NCI-H187 (cell line): ENCODE measurements around the gene PRMT7.
"Not testable (repeated sequence)": the region's sequence is repeated elsewhere in the genome, so short reads cannot be mapped to it uniquely, and the experiment has no call there.

Source experiments
- DNase-seq, 2 experiments: peaks; one replicate each; lab custom pipeline; 2025; lab: John Stamatoyannopoulos, UW

The PRMT7 gene

DNA sequence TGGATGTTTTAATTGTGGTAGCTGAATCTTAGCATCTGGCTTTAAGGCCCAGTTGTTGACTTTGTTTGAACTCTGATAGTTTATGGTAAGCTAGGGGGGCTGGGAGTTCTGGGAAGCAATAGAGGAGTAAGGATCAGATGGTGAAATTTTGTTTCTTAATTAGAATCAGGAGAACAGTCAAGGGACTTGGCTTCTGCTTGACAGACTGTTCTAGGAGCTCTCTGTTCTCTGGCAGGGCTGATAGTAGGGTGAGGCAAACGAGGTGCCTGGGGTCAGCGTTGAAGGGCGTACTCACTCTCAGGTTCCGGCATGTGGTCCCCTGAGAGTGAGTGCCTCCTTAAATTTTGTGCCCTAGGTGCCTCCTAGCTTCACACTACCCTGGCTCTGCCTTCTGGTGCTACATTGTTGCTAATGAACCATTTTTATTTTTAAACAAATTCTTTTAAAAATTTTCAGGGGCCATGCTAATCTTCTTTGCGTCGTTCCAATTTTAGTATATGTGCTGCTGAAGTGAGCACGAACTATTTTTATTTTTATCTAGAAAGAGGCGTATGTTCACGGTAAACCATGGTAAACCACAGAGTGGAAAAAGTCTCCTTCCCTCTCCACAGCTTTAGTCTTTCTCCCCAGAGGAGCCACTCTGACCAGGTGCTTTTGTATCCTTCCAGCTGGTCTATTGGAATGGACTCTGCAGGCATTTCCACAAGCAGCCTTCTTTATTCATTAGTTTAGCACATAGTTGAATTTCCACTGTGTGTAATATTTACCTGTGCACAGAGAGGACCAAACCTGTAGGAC is 26.8 kb upstream of the PRMT7 start:
- DNase-seq, result no peak

- DNase-seq, result no peak
These were observed 26.0 kb upstream of the PRMT7 start for GRCh38 chr16:68284847-68285246.

DNA sequence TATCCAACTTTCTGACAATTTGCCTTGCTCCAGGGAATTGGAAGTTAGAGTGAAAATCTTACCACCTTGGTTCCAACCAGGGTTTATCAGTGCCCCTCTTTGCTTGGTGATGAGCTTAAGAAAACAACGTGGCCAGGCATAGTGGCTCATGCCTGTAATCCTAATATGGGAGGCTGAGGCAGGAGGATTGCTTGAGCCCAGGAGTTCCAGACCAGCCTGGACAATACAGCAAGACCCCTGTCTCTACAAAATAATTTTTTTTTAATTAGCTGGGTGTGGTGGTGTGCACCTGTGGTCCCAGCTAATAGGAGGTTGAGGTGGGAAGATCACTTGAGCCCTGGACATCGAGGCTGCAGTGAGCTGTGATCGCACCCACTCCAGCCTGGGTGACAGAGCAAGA is 25.1 kb upstream of the PRMT7 start:
- no peak for DNase-seq

DNA sequence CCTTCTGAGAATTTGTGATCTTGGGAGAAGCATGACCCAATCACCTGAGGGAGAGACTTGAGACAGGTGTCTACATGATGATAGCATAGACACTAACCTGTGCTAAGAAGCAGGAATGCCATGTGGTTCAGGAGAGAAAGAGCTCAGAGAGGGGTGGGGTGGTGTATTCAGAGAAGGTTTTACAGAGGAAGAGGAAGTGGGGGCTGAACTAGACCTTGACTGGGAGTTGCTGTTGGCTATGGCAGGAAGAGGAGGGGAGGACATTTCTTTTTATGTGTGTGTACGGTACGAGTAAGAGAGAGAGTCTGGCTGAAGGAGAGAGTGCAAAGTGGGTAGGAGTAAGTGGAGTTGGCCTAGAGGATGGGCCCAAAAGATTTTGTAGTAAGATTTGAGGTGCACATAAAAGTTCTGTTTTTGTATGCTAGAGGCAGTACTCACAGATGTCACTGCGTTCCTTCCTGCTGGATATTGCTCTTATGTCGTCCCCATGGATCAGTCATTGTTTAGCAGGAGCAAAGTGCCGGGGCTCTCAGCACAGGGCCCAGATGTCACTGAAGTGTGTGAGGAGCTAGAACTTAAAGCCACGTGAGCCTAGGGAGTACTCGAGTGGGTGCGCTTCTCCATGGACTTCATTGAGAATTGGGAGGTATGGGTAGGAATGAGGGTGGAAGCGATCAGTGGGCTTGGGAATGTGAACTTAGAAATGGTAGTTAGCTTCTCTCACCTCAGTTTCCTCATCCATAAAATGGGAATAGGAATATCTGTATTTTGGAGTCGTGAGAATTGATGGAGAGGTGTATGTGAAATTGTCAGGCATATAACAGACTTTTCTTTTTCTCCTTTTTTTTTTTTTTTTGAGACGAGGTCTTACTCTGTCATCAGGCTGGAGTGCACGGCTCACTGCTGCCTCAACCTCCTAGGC is 24.4 kb upstream of the PRMT7 start:
- no peak for DNase-seq

DNA sequence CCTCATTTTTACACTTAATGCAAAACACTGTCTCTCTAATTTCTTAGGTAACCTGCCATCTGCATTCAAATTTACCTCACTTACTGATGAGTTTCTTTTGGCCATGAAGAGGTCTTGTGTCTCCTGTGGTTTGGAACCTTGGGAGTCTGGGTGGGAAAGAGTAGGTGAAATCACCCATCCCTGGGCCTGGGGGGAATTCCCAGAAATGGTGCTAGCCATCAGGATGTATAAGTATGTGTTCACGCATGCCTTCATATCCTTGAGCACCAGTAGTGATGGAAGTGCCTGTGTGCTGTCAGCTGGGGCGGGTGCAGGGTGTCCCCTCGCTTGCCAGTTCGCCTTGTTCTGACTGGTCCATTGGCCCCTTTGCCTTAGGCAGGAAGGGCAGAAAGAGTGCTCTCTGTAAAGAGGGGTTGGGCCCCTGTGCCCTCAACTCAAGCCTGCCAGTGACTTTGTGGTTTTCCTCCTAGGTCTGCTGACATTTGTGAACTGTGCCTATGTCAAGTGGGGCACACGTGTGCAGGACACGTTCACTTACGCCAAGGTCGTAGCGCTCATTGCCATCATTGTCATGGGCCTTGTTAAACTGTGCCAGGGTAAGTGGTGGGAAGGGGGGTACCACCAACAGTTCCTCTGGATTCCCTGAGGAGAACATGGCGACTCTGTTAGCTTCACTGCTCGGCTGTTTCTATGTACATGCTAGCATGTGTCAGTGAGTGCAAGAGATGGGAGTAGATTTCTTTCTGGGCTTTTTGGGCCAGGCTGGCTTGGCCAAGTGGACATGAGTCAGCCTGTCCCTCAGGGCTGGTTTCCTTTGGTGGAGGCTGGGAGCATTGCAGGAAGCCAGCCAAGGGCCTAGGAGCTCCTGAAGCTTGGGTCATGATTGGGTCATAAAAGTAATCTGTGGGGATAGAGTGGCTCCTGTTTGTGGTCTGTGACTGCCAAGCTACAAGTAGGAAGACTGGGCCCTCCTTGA is 23.3 kb upstream of the PRMT7 start:
- DNase-seq, result no peak

DNA sequence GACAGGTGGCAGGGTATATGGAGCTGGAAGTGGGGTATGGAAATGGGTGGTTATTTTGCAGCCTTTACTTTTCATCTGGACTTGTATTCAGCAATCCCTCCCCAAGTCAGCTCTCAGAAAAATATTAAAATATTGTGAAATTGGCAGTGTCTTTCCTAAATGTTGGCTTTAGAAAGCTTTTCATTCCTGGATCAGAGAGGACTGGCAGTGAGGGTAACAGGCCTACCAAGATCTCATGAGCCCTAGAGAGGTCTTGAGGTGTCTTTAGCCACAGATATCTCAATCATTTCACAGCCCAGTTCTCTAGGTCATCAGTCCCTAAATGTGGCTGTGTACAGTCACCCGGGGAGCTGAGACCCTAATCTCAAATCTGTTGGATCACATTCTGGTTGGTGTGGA is 22.6 kb upstream of the PRMT7 start:
- DNase-seq, result no peak

DNA sequence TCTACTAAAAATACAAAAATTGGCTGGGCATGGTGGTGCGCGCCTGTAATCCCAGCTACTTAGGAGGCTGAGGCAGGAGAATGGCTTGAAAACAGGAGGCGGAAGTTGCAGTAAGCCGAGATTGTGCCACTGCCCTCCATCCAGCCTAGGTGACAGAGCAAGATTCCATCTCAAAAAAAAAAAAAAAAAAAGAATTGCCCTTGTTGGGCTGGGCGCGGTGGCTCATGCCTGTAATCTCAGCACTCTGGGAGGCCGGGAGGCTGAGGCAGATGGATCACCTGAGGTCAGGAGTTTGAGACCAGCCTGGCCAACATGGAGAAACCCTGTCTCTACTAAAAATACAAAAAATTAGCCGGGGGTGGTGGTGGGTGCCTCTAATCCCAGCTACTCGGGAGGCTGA is 22.0 kb upstream of the PRMT7 start:
- not testable (repeated sequence) for DNase-seq

GRCh38 chr16:68289202-68289601 is 21.6 kb upstream of the PRMT7 start:
- no peak for DNase-seq

- no peak for DNase-seq
These were observed 21.0 kb upstream of the PRMT7 start for GRCh38 chr16:68289621-68290329.

DNA sequence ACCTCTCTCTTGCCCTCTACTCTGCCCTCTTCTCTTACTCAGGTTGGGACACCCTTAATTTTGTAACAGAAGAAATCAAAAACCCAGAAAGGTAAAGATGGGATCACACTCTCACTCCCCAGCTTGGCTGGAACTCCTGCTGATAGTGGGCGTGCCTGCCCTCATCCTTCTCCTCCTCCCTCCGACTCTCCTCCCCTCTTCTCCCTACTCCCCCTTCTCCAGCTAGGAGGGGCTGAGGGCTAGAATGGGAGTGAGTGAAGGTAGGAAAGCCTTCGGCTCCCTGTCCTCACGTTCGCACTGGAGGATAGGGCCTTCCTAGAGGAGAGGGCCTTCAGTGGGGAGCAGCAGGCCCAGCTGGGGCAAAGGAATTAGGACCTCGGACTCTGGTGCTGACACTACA is 20.4 kb upstream of the PRMT7 start:
- no peak for DNase-seq

- DNase-seq, result no peak
These were observed 19.6 kb upstream of the PRMT7 start for GRCh38 chr16:68291227-68291626.

GRCh38 chr16:68292425-68292824 is 18.4 kb upstream of the PRMT7 start:
- no peak for DNase-seq

GRCh38 chr16:68296291-68296690 is 14.5 kb upstream of the PRMT7 start:
- no peak for DNase-seq

DNA sequence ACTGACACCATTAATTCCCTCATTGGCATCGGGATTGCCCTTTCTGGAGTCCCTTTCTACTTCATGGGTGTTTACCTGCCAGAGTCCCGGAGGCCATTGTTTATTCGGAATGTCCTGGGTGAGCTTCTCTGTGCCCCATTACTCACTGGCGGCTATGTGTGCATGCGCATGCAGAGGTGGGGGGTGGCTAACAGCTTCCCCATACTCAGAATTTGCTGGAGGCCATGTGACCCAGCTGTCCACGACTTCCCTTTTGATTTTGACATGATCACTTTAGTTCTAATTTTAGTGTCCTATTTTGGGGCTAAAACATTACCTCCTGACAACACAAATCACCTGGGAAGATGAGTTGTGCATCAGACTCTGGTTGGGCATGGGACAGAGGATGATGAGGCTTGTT is 14.1 kb upstream of the PRMT7 start:
- no peak for DNase-seq

DNA sequence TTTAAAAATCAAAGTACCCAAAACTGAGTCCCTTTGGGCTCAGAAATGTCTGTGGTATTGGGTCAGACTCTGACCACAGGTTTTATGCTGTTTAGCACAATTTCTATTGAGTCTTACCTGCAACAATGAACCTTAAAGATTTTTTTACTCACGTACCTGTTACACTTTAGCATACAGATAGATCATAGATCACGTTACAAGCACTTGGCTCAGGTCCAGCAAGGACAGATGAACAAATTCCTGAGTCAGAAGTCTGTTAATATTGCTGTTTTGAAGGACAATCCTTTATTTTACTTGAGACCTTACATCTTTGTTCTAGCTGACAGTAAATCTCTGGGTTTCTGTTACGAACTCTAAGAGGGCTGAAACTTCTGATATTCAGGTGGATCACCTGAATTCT is 12.9 kb upstream of the PRMT7 start:
- no peak for DNase-seq

GRCh38 chr16:68298312-68298711 is 12.5 kb upstream of the PRMT7 start:
- DNase-seq, result no peak

DNA sequence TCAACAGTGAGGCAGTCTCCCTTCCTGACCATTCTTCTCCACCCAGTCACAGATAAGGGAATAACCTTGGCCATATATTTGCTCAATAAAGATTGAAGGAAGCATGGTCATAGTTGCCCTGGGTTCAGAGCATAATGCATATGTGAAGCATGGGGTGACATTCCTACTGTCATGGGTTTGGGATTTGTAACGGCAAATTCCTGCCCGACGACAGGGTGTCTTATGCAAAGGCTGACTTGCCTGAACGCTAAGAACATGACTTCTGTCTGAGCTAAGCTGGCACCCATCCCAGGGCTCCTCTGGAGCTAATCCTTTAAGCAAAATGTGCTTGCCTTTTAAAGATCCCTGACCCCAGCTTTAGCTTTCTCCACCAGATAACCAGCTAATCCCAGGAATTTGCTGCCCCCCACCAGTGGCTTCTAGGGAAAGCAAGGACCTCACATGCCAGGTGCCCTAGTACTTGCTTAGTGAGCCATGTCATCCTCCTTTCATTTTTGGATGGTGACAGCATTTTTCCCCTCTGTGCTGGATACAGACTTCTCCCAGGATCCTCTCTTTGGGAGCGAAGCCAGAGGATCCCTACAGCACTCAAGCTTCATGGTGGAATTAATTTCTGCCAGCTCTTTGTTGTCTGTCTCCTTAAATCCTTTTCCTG is 11.8 kb upstream of the PRMT7 start:
- DNase-seq, result no peak

DNA sequence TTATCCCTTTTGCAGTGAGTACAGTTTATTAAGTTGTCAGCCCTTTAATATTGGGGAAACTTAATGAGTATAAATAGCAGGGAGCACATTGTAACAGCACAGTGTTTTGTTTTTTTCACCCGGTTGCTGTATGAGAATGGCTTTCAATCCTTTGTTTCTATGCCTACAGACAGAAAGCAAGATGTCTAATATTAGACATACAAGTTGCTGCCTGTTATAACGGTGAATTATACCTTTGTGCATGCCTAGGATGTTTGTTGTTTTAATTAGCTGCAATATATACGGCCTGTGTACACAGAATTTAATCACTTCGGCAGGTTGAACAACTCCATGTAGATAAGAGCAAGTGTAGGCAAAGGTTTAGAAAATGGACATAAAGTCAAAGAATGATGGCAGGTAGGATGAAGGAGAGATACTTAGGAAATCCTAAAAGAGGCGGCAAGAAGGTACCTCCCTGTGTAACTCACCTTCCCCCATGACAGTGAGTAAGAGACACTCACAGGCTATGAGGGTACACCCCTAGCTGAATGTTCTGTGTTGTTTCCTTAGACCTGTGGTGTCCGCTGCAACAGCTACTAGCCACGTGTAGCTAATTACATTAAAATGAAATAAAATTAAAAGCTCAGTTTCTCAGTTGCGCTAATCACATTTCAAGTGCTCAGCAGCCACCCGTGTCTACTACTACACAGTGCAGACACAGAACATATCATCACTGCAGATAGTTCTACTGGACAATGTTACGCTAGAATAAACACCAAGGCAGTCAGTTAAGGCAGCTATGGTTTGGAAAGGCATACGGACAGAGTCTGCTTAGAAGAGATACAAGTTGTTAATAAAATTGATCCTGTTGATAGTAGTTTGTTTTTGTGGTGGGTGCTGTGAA is 11.0 kb upstream of the PRMT7 start:
- DNase-seq, result no peak

GRCh38 chr16:68300734-68301459 is 9.9 kb upstream of the PRMT7 start:
- DNase-seq, result no peak
